H1 (cell line): ENCODE measurements around the gene ZWILCH. TPM values are rescaled to one million over a fixed set of nuclear protein-coding genes. Genes with fewer than 3 reads are reported as not detected.

Experiments used
- CEBPB ChIP-seq: IDR thresholded peaks from 2 replicates; pipeline ENCODE4 v1.6.1; 2012; ENCODE audit warnings: low read depth, low read length
- RNF2 ChIP-seq: fragments of 200-900, 300-1000 bp; sonication (generic); IDR thresholded peaks from 2 replicates; pipeline ENCODE4 v1.7.1; 2016; ENCODE audit warnings: borderline replicate concordance, low read depth, mild to moderate bottlenecking, antibody characterized with exemption, low read length; ENCODE audit not compliant: poor library complexity, severe bottlenecking; ENCODE audit errors: missing control alignments
- SAP30 ChIP-seq: fragments of 300-600 bp; sonication (generic); IDR thresholded peaks from 2 replicates; pipeline ENCODE4 v1.7.1; 2012; ENCODE audit warnings: low read length, moderate library complexity, mild to moderate bottlenecking, inconsistent platforms; ENCODE audit not compliant: insufficient read depth, insufficient replicate concordance
- SIRT6 ChIP-seq: IDR thresholded peaks from one replicate; pipeline ENCODE4 v1.7.1; 2012; ENCODE audit warnings: low read length, inconsistent platforms
- SIX5 ChIP-seq: IDR thresholded peaks from 2 replicates; pipeline ENCODE4 v1.6.1; 2011; ENCODE audit warnings: mild to moderate bottlenecking, low read depth, low read length
- TBP ChIP-seq: IDR thresholded peaks from 2 replicates; pipeline ENCODE4 v1.6.1; 2011; ENCODE audit warnings: low read depth, low read length, improper control_type of control experiment
- polyA plus RNA-seq, 7 experiments: library from polyadenylated mRNA; depleted of rRNA in 3 of 7; stranded (reverse) in 5 of 7; unstranded in 2 of 7; fragments of >200 nt in 5 of 7; fragments of 200-250 nt in 2 of 7; gene quantifications; 1 replicate in 5 of 7; 2 replicates in 1 of 7; 4 replicates in 1 of 7; pipeline versions ENCODE4 v1.2.1 to v1.2.3, GENCODE V29; 2011 to 2013; ENCODE audit warnings: missing spikeins in 2 of 7, mixed read lengths in 2 of 7
- total RNA-seq: library from RNA; stranded (reverse); fragmentation: NEBNext Ultra II Directional; extraction: Animal tissue kit (Norgen Biotek cat#: 25700); gene quantifications from 2 replicates; pipeline ENCODE4 v1.2.1, GENCODE V29; 2021
- TF ChIP-seq, protein P1 (sequence below): fragments of 300-600 bp; sonication (generic); IDR thresholded peaks from 2 replicates; pipeline ENCODE4 v1.7.1; 2012; ENCODE audit warnings: low read length, moderate library complexity, mild to moderate bottlenecking, inconsistent platforms; ENCODE audit not compliant: insufficient replicate concordance
- TF ChIP-seq, protein P2 (sequence below): IDR thresholded peaks from 2 replicates; pipeline ENCODE4 v1.6.1; 2012; ENCODE audit warnings: inconsistent platforms
- TF ChIP-seq, protein P3 (sequence below): IDR thresholded peaks from 2 replicates; pipeline ENCODE4 v1.6.1; 2011; ENCODE audit warnings: low read length, improper control_type of control experiment

ZWILCH gene
- total and polyA plus RNA-seq, 2 of the 8 experiments (the other 6 are each of a cell fraction or from before 2014, with no cell fraction given), result 18.1 to 61.5 TPM

DNA sequence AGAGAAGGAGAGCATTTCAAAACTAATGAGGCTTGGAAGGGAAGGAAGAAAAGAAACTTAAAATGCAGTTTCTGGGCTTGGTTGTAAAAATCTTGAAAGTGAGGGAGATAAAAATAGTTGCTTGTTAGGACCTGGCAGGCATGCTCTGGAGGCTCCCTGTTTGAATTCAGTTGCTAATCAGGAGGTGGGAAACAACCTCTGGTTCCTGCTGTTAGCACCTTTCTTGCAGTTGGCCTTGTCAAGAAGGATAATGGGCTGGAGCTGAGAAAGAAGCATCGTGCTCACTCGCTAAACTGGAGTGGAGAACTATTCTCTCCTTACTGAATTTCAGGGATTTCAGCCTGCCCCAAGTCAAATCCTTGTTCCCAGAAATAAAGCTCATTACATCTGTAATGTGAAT is 31.0 kb upstream of the ZWILCH start (continued):
- TF ChIP-seq, protein P1, sequence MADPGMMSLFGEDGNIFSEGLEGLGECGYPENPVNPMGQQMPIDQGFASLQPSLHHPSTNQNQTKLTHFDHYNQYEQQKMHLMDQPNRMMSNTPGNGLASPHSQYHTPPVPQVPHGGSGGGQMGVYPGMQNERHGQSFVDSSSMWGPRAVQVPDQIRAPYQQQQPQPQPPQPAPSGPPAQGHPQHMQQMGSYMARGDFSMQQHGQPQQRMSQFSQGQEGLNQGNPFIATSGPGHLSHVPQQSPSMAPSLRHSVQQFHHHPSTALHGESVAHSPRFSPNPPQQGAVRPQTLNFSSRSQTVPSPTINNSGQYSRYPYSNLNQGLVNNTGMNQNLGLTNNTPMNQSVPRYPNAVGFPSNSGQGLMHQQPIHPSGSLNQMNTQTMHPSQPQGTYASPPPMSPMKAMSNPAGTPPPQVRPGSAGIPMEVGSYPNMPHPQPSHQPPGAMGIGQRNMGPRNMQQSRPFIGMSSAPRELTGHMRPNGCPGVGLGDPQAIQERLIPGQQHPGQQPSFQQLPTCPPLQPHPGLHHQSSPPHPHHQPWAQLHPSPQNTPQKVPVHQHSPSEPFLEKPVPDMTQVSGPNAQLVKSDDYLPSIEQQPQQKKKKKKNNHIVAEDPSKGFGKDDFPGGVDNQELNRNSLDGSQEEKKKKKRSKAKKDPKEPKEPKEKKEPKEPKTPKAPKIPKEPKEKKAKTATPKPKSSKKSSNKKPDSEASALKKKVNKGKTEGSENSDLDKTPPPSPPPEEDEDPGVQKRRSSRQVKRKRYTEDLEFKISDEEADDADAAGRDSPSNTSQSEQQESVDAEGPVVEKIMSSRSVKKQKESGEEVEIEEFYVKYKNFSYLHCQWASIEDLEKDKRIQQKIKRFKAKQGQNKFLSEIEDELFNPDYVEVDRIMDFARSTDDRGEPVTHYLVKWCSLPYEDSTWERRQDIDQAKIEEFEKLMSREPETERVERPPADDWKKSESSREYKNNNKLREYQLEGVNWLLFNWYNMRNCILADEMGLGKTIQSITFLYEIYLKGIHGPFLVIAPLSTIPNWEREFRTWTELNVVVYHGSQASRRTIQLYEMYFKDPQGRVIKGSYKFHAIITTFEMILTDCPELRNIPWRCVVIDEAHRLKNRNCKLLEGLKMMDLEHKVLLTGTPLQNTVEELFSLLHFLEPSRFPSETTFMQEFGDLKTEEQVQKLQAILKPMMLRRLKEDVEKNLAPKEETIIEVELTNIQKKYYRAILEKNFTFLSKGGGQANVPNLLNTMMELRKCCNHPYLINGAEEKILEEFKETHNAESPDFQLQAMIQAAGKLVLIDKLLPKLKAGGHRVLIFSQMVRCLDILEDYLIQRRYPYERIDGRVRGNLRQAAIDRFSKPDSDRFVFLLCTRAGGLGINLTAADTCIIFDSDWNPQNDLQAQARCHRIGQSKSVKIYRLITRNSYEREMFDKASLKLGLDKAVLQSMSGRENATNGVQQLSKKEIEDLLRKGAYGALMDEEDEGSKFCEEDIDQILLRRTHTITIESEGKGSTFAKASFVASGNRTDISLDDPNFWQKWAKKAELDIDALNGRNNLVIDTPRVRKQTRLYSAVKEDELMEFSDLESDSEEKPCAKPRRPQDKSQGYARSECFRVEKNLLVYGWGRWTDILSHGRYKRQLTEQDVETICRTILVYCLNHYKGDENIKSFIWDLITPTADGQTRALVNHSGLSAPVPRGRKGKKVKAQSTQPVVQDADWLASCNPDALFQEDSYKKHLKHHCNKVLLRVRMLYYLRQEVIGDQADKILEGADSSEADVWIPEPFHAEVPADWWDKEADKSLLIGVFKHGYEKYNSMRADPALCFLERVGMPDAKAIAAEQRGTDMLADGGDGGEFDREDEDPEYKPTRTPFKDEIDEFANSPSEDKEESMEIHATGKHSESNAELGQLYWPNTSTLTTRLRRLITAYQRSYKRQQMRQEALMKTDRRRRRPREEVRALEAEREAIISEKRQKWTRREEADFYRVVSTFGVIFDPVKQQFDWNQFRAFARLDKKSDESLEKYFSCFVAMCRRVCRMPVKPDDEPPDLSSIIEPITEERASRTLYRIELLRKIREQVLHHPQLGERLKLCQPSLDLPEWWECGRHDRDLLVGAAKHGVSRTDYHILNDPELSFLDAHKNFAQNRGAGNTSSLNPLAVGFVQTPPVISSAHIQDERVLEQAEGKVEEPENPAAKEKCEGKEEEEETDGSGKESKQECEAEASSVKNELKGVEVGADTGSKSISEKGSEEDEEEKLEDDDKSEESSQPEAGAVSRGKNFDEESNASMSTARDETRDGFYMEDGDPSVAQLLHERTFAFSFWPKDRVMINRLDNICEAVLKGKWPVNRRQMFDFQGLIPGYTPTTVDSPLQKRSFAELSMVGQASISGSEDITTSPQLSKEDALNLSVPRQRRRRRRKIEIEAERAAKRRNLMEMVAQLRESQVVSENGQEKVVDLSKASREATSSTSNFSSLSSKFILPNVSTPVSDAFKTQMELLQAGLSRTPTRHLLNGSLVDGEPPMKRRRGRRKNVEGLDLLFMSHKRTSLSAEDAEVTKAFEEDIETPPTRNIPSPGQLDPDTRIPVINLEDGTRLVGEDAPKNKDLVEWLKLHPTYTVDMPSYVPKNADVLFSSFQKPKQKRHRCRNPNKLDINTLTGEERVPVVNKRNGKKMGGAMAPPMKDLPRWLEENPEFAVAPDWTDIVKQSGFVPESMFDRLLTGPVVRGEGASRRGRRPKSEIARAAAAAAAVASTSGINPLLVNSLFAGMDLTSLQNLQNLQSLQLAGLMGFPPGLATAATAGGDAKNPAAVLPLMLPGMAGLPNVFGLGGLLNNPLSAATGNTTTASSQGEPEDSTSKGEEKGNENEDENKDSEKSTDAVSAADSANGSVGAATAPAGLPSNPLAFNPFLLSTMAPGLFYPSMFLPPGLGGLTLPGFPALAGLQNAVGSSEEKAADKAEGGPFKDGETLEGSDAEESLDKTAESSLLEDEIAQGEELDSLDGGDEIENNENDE, result no peak
- TF ChIP-seq TBP, result peak; percentile 41; the same call in 1 of the 2 replicates
- TF ChIP-seq RNF2, result no peak
- TF ChIP-seq SIRT6, result no peak
- TF ChIP-seq SIX5, result no peak
- TF ChIP-seq, protein P2, sequence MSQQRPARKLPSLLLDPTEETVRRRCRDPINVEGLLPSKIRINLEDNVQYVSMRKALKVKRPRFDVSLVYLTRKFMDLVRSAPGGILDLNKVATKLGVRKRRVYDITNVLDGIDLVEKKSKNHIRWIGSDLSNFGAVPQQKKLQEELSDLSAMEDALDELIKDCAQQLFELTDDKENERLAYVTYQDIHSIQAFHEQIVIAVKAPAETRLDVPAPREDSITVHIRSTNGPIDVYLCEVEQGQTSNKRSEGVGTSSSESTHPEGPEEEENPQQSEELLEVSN, result peak; percentile 72; the same call in 1 of the 2 replicates
- no peak for TF ChIP-seq CEBPB
- TF ChIP-seq SAP30, result no peak
- TF ChIP-seq, protein P3, sequence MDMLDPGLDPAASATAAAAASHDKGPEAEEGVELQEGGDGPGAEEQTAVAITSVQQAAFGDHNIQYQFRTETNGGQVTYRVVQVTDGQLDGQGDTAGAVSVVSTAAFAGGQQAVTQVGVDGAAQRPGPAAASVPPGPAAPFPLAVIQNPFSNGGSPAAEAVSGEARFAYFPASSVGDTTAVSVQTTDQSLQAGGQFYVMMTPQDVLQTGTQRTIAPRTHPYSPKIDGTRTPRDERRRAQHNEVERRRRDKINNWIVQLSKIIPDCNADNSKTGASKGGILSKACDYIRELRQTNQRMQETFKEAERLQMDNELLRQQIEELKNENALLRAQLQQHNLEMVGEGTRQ, result no peak
